Superior temporal gyrus (tissue), 1 donor: ENCODE results near the gene GPS1.

Experiments
- DNase-seq: peaks from one replicate; pipeline ENCODE4 v3.0.0-alpha.2; 2016; ENCODE audit errors: extremely low spot score

The GPS1 gene

DNA sequence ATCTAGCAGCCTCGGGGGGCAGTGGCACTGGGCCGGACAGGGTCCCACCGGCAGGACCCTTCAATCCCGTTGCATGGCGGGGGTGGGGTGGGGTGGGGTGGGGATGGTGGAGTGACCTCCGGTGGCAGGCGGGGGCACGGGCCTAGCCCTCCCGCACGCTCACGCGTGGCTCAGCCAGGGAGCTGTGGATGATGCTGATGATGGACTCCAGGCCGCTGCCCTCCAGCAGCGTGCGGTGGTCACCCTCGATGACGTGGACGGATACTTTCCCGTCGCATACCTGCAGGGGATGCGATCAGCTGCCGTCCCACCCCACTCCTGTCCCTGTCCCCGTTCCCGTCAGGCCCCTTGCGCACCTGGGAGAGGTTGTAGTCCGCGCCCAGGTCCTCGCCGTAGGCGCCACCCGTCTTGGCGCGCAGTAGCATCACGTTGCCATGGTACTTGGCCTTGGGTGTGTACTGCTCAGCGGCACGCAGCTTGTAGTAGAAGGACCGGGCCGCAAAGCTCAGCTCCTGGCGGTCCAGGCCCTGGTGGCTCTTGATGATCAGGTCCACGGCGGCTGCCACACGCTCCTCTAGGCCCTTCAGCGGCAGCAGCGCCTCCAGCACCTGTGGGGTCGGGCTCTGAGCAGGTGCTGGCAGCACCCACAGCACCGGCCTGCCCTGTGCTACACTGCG, 27.4 kb downstream of the GPS1 start:
- no peak for DNase-seq

DNA sequence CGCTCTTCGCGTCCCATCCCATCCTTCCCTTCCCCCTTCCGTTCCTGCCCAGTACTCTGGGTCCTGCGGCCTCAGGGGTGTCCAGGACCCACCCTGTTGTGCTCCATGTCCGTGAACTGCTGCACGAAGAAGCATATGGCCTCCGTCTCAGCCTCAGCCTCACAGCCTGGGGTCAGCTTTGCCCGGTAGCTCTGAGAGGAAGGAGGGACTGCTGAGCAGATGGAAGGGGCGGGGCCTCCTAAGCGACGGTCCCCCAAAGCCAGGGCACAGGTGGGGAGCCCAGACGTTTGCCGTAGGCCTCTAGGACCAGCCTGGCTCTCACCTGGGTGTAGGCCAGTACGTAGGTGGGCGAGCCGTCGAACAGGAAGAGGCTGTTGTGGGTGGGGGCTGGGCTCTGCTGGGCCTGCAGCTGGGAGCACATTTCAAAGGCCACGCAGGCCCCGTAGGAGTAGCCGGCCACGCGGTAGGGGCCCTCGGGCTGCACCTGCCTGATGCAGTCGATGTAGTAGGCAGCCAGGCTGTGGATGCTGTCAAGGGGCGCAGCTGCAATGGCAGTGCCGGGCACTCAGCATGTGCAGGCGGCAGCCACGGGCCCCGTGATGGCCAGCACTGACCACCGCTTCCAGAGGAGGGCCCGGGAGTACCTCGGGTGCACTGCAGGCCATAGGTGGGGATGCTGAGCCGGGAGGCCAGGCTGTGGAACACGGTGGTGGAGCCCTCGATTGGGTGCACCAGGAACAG, 28.5 kb downstream of the GPS1 start:
- no peak for DNase-seq

GRCh38 chr17:82080789-82081464, 29.2 kb downstream of the GPS1 start:
- no peak for DNase-seq

DNA sequence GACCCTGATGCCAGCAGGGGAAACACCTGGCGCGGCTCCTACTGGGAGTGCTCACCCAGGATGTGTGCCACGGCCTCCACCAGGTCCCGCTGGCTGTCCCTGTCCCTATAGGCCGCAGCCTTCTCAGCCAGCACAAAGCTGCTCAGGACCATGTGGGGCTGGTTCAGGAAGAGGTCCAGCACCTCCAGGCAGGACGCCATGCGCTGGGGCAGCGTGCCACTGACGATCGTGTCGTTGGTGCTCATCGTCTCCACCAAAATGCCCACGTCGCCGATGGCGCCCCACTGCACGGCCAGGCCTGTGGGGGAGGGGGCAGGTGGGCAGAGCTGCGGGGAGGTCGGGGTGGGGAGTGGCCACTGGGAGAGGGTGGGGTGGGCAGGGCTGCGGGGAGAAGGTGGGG, 29.8 kb downstream of the GPS1 start:
- DNase-seq, result no peak

DNA sequence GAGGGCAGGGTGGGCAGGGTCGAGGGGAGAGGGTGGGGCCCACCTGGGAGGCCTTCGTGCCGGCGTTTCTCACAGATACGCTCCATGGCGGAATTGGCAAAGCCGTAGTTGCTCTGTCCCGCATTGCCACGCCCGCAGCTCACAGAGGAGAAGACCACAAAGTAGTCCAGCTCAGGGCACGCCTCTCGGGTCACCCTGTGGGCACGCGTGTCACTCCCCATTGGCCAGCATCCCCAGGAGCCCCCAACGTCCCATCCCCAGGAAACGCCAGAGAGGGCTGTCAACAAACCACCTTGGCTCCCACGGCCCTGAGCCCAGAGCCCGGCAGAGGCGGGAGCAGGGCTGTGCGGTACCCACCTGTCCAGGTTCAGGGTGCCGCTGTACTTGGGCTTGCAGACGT, 30.3 kb downstream of the GPS1 start:
- DNase-seq, result no peak

GRCh38 chr17:82082456-82082855, 30.8 kb downstream of the GPS1 start:
- DNase-seq, result no peak

DNA sequence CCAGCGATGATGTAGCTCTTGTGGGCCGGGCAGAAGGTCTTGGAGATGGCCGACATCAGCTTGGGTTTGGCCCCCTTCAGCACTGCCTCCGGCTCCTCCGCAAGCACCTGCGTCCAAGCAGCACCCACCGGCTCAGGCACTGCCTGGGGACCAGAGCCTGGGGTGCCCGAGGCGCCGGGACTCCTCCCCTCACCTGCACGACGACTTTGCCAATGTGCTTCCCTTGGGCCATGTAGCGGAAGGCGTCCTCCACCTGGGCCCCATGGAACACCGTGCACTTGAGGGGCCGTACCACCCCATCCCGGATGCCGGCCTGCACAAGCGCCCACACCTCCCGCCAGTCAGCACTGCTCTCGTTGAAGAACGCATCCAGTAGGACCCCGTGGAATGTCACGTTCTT, 31.3 kb downstream of the GPS1 start:
- DNase-seq, result no peak

DNA sequence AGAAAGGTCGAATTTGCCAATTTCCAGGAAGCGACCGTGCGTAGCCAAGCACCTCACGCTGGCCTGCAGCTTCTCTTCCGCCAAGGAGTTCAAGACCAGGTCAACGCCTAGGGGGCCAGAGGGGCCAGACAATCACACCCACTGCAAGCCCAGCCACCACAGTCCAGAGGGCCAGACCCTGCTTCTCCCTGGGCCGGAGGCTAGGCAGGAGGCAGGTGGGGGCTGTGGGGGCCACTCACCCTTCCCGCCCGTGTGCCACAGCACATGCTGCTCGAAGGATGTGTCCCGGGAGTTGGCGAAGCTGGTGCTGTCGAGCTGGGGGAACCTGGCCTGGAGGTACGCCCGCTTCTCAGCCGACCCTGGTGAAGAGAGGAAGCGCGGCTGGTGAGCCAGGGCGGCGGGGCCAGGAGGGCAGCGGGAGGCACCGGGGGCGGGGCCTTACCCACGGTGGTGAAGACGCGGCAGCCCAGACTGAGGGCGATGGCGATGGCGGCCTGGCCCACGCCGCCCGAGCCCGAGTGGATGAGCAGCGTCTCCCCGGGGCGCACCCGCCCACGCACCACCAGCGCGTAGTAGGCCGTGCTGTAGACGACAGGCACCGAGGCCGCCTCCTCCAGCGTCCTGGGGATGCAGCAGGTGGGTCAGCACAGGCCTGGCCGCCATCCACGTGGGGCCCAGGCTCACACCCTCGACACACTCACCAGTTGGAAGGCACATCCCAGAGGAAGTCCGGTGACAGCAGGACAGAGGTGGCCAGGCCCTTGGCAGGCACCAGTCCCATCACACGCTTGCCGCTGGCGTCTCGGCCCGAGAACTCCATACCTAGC, 32.0 kb downstream of the GPS1 start:
- DNase-seq, result no peak

DNA sequence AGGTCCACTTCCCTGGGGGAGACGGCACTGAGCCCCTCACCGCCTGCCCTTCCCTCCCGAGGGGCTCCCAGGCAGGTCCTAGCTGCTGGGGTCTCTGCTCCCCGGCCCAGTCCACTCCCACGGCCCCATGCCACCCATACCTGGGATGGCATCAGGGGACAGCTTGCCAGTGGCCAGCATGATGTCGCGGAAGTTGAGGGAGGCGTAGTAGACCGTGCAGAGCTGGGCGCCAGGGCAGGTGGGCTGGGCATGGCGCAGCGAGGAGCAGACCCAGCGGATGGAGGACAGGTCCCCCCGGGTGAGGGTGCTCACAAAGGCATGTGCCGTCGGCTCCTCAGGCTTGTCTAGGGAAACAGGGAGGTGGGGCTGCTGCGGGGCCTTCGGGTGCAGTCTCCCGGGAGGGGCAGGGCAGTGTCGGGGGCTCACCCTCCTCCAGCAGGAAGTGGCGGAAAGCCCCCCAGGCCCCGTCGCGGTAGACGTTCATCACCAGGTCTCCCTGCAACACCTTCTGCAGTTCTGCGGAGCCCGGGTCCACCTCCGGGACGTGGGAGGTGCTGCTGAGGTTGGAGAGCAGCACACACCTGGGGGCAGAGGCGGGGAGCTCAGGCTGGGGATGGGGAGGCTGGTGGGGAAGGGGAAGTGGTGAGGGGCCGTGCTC, 32.8 kb downstream of the GPS1 start:
- no peak for DNase-seq

DNA sequence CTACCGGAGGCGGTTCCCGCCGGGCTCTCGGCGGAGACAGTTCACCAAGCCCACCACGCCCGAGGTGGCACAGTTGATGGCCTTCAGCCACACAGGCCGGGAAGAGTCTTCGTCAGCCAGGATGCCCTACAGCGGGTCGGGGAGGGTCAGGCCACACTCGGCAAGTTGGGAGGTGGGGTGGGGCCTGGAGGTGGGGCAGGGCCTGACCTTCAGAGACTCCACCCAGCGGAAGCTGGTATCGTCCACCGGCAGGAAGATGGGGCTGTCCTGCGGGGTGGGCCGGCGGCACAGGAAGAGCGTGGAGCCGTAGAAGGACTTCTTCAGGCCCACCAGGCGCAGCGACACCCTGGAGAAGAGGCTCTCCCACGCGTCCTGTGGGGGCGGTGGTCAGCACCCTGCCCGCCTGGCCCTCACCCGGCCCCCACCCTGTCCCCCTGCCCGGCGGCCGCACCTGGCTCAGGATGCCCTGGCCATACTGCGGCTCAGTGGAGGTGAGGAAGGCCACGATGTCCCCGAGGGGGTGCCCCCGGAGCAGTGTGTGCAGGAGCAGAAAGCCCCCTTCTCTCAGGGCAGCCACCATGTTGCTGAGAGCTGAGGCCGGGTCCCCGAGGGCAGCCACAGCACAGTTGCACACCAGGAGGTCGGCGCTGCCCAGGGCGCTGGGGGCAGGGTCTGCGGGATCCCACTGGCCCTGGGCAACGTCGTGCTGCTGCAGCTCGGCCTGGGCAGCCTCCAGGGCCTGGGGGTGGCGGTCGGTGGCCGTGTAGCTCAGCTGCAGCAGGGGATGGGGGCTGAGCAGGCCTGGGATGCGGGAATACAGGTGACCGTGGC, 33.5 kb downstream of the GPS1 start:
- no peak for DNase-seq

DNA sequence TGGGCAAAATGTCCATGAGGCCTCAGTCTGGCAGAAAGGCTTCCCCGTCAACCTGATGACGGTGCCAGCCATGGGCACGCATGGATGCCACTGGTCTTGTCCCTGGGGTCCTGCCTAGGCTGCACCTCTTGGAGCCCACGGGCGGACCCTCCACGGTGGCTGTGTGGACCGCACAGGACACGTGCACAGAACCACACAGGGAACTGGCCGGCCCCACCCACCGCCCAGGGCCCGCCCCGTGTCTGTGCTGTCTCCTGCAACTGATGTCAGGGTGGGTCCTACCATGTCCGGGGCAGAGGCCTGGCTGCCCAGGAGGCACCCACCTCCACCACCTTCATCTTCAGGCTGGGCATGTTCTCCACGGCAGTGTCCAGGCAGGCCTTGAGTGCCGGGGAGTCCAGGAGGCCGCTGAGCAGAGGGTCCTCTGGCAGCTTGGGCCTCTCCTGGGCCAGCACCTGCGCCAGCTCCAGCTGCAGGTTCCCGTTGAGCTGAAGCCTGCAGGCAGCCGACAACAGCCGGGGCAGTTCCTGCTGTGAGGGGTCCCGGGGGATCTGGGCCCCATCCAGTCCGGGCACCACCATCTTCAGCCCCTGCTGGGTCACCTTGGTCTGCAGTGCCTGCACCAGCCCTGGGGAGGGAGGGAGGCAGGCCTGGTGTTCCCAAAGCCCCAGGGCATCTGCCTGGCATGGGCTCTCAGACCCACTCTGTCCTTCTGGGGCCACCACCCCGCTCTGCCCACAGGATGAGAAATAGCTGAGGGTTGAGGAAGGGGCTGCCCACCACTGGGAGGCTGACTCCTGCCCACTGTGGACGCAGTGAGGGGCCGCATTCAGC, 34.5 kb downstream of the GPS1 start:
- DNase-seq, result no peak

DNA sequence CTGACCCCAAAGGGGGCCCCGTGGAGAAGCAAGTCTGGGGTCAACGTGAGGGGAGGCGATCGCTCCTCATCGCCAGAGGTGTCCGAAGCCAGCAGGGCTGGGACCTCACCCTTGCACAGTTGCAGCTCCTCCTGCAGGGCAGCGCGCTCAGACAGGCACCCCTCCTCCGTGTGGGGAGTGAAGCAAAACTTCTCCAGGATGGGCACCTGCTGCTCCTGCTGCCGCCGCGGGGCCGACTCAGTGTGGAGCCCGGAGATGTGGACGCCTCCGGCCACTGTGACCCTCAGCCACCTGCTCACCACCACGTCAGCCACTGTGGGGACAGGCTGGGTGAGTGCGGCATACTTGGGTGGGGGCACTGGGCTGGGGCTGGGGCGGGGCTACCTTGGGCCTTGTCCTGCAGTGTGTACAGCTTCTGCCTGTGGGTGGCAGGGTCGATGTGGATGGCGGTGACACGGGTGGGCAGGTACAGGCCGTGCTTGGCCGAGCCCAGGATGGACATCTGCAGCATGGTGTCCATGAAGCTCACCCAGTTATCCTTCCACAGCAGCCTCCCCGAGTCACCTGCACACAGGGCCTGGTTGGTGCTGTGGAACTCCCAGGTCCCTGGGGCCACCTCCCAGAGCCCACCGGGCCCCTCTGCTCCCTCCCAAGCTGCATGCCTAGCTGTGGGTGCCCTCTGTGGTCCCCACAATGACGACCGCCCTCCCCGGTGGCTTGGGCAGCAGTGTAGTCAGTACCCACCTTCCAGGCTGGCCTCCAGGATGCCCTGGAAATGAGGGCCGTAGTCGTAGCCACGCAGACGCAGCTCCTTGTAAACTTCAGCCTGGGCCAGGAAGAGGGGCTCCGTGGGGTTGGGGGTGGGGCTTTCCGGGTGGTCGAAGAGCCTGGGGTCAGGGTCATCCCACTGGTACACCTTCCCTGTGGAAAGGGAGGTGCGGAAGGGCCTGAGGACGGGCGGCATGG, 35.5 kb downstream of the GPS1 start:
- DNase-seq, result no peak

GRCh38 chr17:82087961-82088837, 36.5 kb downstream of the GPS1 start:
- DNase-seq, result no peak

- DNase-seq, result no peak
These were observed 37.4 kb downstream of the GPS1 start for GRCh38 chr17:82088838-82089722.

- no peak for DNase-seq
These were observed 38.2 kb downstream of the GPS1 start for GRCh38 chr17:82089723-82090548.
